Lower leg skin (tissue), 3 donors: ENCODE measurements around the gene RB1.

Source experiments
- POLR2A ChIP-seq, 2 donors: fragments of 450-650 bp; IDR thresholded peaks; one replicate each; pipeline ENCODE4 v1.6.1; 2016 to 2017; ENCODE audit warnings: antibody characterized with exemption in 2 of 2, mild to moderate bottlenecking in 1 of 2, moderate library complexity in 1 of 2
- TF ChIP-seq, protein P1 (sequence below), 3 donors: fragments of 450-650 bp; IDR thresholded peaks; one replicate each; pipeline ENCODE4 v1.5.1; 2016; ENCODE audit warnings: antibody characterized with exemption in 3 of 3, mild to moderate bottlenecking in 3 of 3, moderate library complexity in 2 of 3

DNA sequence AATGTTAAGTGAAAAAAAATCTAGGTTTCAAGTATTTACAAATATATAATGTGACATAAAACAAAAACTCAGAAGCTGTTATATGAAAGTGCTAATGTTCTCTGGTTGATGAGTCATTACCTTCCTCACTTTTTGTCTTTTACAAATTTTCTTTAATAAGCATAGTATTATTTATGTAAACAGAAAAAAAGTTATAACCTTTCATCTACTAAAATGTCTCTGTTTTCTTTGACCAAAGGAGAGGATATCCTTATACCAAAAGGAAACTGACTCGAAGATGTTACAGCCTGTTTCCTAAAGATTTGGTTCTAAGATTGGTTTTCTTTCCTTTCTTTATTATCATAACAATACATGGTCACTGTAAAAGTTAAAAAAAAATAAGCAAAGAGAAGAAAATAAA is 191.3 kb downstream of the RB1 start:
- TF ChIP-seq, protein P1, sequence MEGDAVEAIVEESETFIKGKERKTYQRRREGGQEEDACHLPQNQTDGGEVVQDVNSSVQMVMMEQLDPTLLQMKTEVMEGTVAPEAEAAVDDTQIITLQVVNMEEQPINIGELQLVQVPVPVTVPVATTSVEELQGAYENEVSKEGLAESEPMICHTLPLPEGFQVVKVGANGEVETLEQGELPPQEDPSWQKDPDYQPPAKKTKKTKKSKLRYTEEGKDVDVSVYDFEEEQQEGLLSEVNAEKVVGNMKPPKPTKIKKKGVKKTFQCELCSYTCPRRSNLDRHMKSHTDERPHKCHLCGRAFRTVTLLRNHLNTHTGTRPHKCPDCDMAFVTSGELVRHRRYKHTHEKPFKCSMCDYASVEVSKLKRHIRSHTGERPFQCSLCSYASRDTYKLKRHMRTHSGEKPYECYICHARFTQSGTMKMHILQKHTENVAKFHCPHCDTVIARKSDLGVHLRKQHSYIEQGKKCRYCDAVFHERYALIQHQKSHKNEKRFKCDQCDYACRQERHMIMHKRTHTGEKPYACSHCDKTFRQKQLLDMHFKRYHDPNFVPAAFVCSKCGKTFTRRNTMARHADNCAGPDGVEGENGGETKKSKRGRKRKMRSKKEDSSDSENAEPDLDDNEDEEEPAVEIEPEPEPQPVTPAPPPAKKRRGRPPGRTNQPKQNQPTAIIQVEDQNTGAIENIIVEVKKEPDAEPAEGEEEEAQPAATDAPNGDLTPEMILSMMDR (IDR thresholded peaks at IDR 0.05), result no peak
- no peak for TF ChIP-seq POLR2A (IDR thresholded peaks at IDR 0.05)
